ENCODE measurements around the gene PACS2. TPM values are rescaled to one million over a fixed set of nuclear protein-coding genes. Genes with fewer than 3 reads are reported as not detected.

Gene PACS2
- total and polyA plus RNA-seq, 2 of the 8 experiments (the other 6 are each of a cell fraction or from before 2014, with no cell fraction given), result 38.0 to 62.8 TPM

DNA sequence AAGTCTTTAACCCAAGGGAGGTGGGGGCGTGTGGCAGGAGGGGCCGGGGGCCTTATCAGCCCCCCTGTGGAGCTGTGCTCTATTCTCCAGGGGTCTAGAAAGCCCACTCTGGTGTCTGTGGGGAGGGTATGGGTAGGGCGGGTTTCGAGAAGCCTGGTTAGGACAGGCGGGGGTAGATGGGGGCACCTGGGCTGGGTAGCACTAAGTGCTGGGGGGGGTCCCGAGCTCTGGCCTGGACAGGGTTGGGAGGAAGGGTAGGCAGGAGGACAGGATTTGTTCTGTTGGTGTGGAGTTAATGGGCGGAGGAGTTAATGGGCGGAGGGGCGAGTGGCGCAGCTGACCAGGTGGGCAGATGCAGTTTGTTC, 2.0 kb downstream of the PACS2 start:
- Histone ChIP-seq H2AK5ac (ENCODE audit: low read depth, low read length) (no peak overlapping the region), H3K23me2 (ENCODE audit: low read depth, low read length) (peaks cover 7% of the 10 kb centered on the region; the same call in 1 of the 2 replicates), H3K18ac (ENCODE audit: extremely low read depth, low read length) (no peak overlapping the region), H3K56ac (replicated peaks; ENCODE audit: insufficient read length, low read depth, low read length) (no peak overlapping the region), H3K9me3 (ENCODE audit: insufficient read depth in 2 of 2, low read depth in 1 of 2, low read length in 1 of 2) (no peaks in the 10 kb centered on the region), H2AFZ (ENCODE audit: low read length) (no peak overlapping the region), H3K27me3 (replicated peaks in 1 of 4; ENCODE audit: control insufficient read depth in 3 of 4, extremely low read depth in 1 of 4, insufficient read depth in 3 of 4, low read length in 3 of 4) (peaks cover 0 to 4% (median 0%) of the 10 kb centered on the region in 4 experiments; a peak in 1 of 7 replicates), H3K4me1 (replicated peaks in 1 of 4; ENCODE audit: control insufficient read depth in 3 of 4, insufficient read depth in 4 of 4, low read length in 3 of 4) (peaks cover 0 to 15% (median 9%) of the 10 kb centered on the region in 4 experiments; a peak in 6 of 7 replicates), H3K4ac (replicated peaks; ENCODE audit: insufficient read length, low read depth, low read length) (no peak overlapping the region), H2BK20ac (ENCODE audit: low read length) (no peak overlapping the region), H3K79me2 (ENCODE audit: control insufficient read depth in 1 of 2, insufficient read depth in 2 of 2, low read length in 2 of 2) (peaks cover 7 to 52% of the 10 kb centered on the region in 2 experiments; a peak in 3 of 4 replicates), H3K27ac (ENCODE audit: low read depth, low read length) (no peak overlapping the region), H3K14ac (ENCODE audit: insufficient read length) (no peak overlapping the region), H4K8ac (ENCODE audit: extremely low read depth, insufficient read depth, low read length) (no peak overlapping the region), H3K36me3 (ENCODE audit: control insufficient read depth in 2 of 4, insufficient read depth in 4 of 4, low read length in 3 of 4) (no peaks in the 10 kb centered on the region), H3K4me3 (ENCODE audit: extremely low read depth in 1 of 4, insufficient read depth in 2 of 4, low read depth in 3 of 4, low read length in 4 of 4) (no peak overlapping the region), H2BK5ac (ENCODE audit: low read depth, low read length) (no peak overlapping the region), H3K9ac (replicated peaks in 1 of 4; ENCODE audit: extremely low read depth in 1 of 4, low read depth in 3 of 4, low read length in 3 of 4) (no peak overlapping the region), H2BK12ac (ENCODE audit: low read depth, low read length) (no peak overlapping the region), H4K91ac (replicated peaks; ENCODE audit: insufficient read length, low read length) (no peak overlapping the region), H2BK15ac (ENCODE audit: low read length) (no peak overlapping the region), H4K5ac (ENCODE audit: insufficient read length, low read depth, low read length) (no peak overlapping the region), H2BK120ac (replicated peaks; ENCODE audit: low read depth, low read length) (no peak overlapping the region), H3K79me1 (ENCODE audit: low read depth, low read length) (peaks cover 20% of the 10 kb centered on the region), H3K4me2 (ENCODE audit: insufficient read depth in 1 of 2, low read depth in 2 of 2, low read length in 2 of 2) (no peak overlapping the region; a peak in 1 of 4 replicates), H4K20me1 (replicated peaks in 1 of 2; ENCODE audit: control insufficient read depth in 1 of 2, insufficient read depth in 2 of 2, low read length in 2 of 2) (peaks cover 7 to 25% of the 10 kb centered on the region in 2 experiments), H3K23ac (ENCODE audit: insufficient read length) (no peak overlapping the region)
- TF ChIP-seq ATF3 (IDR thresholded peaks at IDR 0.05; ENCODE audit: insufficient read depth, low read depth, low read length) (no peak), SP4 (IDR thresholded peaks at IDR 0.05; ENCODE audit: low read length) (no peak), POLR2AphosphoS5 (IDR thresholded peaks at IDR 0.05; ENCODE audit: low read depth, low read length) (no peak), YY1 (IDR thresholded peaks at IDR 0.05; ENCODE audit: low read depth, low read length) (no peak), RXRA (IDR thresholded peaks at IDR 0.05; ENCODE audit: insufficient read depth, low read depth, low read length) (no peak), CBX5 (IDR thresholded peaks at IDR 0.05; ENCODE audit: low read depth, low read length) (no peak), CREB1 (IDR thresholded peaks at IDR 0.05) (no peak), GABPA (IDR thresholded peaks at IDR 0.05; ENCODE audit: borderline replicate concordance, insufficient read depth, low read length) (no peak), RAD21 (IDR thresholded peaks at IDR 0.05 in 1 of 2, conservative IDR thresholded peaks at IDR 0.05 in 1 of 2; ENCODE audit: low read depth in 2 of 2, low read length in 2 of 2) (no peak), TCF12 (IDR thresholded peaks at IDR 0.05; ENCODE audit: low read depth, low read length) (no peak), KDM4A (IDR thresholded peaks at IDR 0.05; ENCODE audit: low read depth, low read length, severe bottlenecking) (no peak), KDM5A (IDR thresholded peaks at IDR 0.05; ENCODE audit: low read length) (no peak)
- WGBS, 2 experiments (ENCODE audit: extremely low coverage in 1 of 2, insufficient coverage in 1 of 2, insufficient read length in 1 of 2, insufficient replicate concordance in 2 of 2, low coverage in 1 of 2, low lambda C conversion rate in 2 of 2, missing lambda C conversion rate in 1 of 2), result 93 to 100% methylated on average over 1 to 10 of the region's 10 CpGs
- CTCF ChIA-PET (ENCODE audit: partially characterized antibody), result interaction anchor here (0.6 to 1.1 kb wide), 3 partner anchors 9 to 110 kb away, joined by 3 to 4 read pairs (median 4); no protein-coding TSS in a partner anchor
- POLR2A ChIA-PET (ENCODE audit: partially characterized antibody), result interaction anchor here (0.5 to 1.5 kb wide), 2 partner anchors 12 to 157 kb away, joined by 3 to 4 read pairs; no protein-coding TSS in a partner anchor
- DNase-seq (ENCODE audit: low read depth in 1 of 2, low spot score in 2 of 2) (no peak), FAIRE-seq (no peak)

All from H1 (cell line).